HG03095 (cell line): ENCODE measurements around the gene VPS33A.
"Not testable (repeated sequence)": the region's sequence is repeated elsewhere in the genome, so short reads cannot be mapped to it uniquely, and the experiment has no call there.

Source experiments
- ATAC-seq: cut with Tn5 transposase; IDR thresholded peaks from one replicate; pipeline ENCODE4 v1.9.1; 2021; ENCODE audit warnings: moderate library complexity; ENCODE audit not compliant: unreplicated experiment

VPS33A gene

GRCh38 chr12:122258462-122258861 is 7.8 kb downstream of the VPS33A start:
- ATAC-seq: not testable (repeated sequence)

DNA sequence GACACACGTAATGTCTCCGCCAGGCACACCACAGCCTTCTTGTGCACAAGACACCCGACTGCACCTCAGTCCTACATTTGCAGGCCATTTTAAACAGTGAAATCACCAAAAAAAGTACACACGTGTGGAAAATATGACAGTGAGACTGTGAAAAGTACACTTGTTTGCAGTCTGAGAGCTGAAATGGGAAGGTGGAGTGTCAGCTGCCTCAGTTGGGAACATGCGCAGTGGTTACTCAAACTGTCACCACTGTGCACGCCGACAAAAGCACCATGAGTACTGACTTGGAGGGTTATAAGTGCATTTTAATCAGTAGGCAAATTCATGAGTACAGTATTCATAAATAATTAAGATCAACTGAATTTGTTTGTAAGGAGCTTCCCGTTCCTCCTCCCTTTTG is 15.8 kb downstream of the VPS33A start:
- no peak for ATAC-seq

DNA sequence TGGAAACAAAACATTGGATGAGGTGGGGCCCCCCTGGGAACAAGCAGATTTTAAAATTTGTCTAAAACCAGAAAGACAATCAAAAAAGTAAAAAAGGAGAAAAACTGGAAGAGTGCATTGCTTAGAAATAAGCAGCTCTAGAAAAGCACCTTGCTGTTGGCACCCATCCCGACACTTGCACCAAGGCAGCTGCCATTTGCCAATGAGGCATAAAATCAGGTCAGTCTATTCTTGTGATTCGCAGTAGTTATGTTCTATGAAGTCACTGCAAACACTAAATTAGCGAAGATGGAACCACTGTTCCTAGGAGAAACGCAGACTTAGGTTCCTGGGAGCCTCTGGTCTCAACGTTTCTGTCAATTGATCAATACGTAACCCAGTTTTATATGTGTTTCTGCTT is 16.2 kb downstream of the VPS33A start:
- no peak for ATAC-seq

DNA sequence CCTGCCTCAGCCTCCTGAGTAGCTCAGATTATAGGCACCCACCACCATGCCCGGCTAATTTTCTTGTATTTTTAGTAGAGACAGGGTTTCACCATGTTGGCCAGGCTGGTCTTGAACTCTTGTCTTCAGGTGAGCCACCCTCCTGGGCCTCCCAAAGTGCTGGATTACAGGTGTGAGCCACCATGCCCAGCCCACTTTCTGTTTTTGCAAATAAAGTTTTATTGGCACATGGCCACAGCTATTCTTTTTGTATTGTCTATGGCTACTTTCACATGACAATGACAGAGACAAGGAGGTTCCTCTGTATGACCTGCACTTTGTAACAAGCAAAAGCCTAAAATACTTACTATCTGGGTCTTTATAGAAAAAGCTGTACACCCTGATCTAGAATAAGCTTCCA is 20.7 kb downstream of the VPS33A start:
- no peak for ATAC-seq

DNA sequence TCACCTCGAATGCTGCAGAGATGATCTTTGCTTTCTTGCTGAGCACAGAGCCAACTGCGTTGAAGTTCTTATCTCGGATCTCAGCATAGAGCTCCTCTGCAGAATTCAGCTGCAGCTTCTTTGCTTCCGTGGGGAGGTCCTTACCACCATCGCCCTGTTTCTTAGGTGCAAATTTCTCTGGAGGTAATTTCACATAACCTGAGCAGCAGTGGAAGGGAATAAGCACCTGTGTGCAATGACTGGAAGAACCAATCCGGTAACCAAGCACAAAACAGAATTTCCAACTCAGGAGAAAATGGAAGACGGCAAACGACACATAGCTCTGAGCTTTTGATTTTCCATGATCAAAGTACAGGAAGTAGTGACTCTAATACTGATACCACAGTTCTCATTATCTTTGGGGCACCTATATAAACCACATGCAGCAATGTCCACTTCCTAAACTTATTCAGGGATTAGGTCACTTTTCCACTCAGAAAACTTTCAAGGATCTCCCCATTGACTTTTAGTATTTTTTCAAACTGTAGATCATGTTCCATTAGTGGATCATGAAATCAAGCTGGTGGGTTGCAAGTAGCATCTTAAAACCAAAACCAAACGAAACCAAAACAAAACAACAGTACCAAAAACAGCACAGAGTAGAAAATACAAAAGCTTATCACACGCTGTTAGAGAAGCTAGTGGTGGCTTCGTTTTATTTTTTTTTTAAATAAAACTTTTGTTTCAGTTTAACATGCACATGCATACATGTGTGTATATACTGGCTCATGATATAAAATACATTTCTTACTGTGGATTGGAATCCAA is 21.5 kb downstream of the VPS33A start:
- ATAC-seq: no peak

DNA sequence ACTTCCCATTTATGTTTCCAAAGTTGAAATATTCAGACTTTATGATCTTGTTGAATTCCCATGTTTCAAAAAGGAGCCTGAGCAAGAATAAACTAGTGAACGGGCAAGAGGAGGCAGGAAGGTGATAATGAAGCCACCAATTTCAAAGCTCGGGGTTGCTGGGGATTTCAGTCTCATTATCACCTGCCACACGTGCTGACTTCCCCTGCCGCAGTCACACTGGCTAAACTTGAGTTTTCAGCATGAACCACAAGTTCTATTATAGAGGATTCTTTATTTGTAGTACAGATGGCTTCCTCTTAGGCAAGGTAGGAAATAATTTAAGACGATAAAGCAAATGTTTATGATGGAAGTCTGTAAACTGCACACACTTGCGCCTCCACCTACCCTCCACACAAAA is 22.3 kb downstream of the VPS33A start:
- ATAC-seq: no peak

DNA sequence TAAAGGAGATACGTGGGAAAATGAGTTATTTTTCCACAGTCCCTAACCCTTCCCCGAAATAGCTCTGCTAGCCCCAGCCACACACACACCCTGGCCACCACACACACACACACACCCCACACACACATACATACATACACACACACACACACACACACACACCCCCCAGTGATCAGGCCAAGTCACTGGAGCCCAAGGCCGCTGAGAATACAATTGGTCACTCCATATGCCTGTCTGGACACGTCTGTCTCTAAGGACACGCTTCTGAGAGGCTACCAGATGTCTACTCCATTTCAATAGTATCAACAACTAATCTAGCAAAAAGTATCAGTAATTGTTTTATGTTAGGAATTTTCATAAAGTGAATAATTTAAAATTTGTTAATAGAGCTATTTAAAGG is 27.4 kb downstream of the VPS33A start:
- no peak for ATAC-seq

GRCh38 chr12:122235741-122236140 is 30.6 kb downstream of the VPS33A start:
- no peak for ATAC-seq

- ATAC-seq: no peak
Observed at GRCh38 chr12:122232691-122233090, 33.6 kb downstream of the VPS33A start.

- no peak for ATAC-seq
Observed at GRCh38 chr12:122230798-122231197, 35.5 kb downstream of the VPS33A start.

- ATAC-seq: no peak
Observed at GRCh38 chr12:122228092-122228491, 38.2 kb downstream of the VPS33A start.

GRCh38 chr12:122227341-122227740 is 39.0 kb downstream of the VPS33A start:
- ATAC-seq: no peak

GRCh38 chr12:122226366-122227125 is 39.7 kb downstream of the VPS33A start:
- no peak for ATAC-seq

DNA sequence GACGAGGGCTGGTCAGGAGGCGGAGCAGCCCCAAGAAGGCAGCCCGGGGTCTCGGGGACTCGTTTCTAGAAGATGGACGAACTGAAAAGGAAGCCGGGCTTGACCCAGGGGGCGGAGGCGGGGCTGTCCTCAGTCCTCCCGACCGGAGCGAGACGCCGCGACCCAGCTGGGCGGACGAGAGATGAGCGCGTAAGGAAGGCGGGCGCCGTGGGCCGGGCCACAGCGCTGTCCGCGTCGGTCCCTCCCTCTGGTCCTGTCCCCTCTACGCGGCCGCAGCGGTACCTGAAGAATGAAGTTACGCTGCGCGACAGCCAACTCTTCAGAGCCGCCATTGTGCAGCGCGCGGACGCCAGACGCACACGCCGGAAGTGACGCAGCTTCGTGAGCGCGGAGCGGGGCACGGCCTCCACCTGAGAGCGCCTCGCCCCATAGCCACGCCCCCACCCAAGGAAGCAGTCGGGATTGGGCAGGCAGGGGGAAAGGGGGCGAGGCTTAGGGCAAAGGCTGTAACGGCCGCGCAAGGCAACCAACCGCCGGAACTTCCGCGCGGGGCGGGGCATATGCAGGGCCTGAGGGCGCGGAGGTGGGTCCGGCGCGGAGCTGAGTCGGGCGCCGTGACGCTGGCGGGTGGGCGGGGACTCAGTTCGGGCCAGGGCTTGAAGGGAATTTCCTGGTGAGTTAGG is 40.5 kb downstream of the VPS33A start, which contains the start of gene DIABLO:
Gene DIABLO, minus strand, starts transcription at position 370 of the 683 bp plus-strand sequence. Its CDS starts 38 bp downstream, at position 332.
- ATAC-seq: peak; percentile 91

DNA sequence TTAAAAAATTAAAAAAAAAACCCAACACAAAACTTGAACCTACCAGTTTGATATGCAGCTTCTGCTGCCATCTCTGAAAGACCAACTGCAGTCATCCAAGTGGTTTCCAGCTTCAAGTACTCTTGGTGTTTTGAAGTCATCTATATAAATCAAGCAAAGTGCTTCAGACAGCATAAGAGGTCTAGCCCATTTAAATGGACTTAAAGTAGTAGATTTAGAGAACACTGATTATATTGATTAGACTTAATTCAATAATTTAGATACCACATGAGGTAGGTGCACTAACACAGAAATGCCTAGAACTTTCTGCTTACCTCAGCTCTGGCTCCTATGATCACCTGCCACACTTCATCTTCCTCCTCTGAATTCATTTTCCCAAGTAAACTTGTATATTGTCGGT is 49.8 kb downstream of the VPS33A start:
- ATAC-seq: no peak

- no peak for ATAC-seq
Observed at GRCh38 chr12:122215771-122216170, 50.5 kb downstream of the VPS33A start.

GRCh38 chr12:122208073-122208820 is 58.0 kb downstream of the VPS33A start:
- no peak for ATAC-seq

DNA sequence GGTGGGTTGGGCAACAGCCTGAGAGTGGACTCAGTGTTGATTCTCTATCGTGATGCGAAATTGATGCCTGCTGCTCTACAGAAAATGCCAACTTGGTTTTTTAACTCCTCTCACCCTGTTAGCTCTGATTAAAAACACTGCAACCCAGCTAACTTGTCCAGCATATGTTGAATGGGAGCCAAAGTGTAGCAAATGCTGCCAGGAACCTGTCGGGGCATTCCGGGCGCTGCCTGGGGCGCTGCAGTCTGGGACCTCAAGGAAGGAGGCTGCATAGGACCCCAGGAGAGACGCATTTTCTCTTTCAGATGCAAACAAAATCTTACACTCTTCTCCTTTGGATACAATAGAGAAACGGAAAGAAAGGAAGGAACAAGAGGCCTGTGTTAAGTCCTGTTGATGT is 58.9 kb downstream of the VPS33A start:
- ATAC-seq: no peak

GRCh38 chr12:122206976-122207375 is 59.3 kb downstream of the VPS33A start:
- ATAC-seq: no peak

GRCh38 chr12:122206111-122206881 is 60.0 kb downstream of the VPS33A start:
- ATAC-seq: no peak
